K562 (cell line): ENCODE results near the gene MTHFSD. TPM values are rescaled to one million over a fixed set of nuclear protein-coding genes. Genes with fewer than 3 reads are reported as not detected.
A peak's percentile ranks its signal among the peaks of the same experiment; 100 is the strongest.

Source experiments
- ATAC-seq: fragments of 200-7000 bp; cut with Tn5 transposase; 3 replicates; pipeline ENCODE4 v1.9.1; 2020; ENCODE audit warnings: moderate library complexity
- BruUV-seq: library from RNA; stranded (reverse); fragments of 400-500 nt; replicated peaks from 2 replicates; lab custom pipeline; 2021; lab: Mats Ljungman, UMichigan
- CTCF ChIA-PET: fragments of 300-600 bp; formaldehyde crosslinking; extraction: SDS; loops from one replicate; lab custom pipeline; 2021; ENCODE audit warnings: low intra/inter-chr PET ratio; lab: Yijun Ruan, JAX
- POLR2A ChIA-PET: fragments of 300-600, 350-650 bp; sonication (Branson Sonifier 250); formaldehyde crosslinking; extraction: SDS; loops from one replicate; lab custom pipeline; 2021; ENCODE audit warnings: antibody characterized with exemption, inconsistent platforms; lab: Yijun Ruan, JAX
- DNase-seq, 4 experiments: peaks; one replicate each; pipeline versions ENCODE4 v3.0.0 to v3.0.0-alpha.2; 2011 to 2018; ENCODE audit warnings: low spot score in 3 of 4, mixed read lengths in 3 of 4; ENCODE audit errors: extremely low read depth in 1 of 4
- FAIRE-seq: peaks from 2 replicates; lab custom pipeline; 2011; peaks lifted over from hg19 to GRCh38; lab: Jason Lieb, UNC
- H2AFZ ChIP-seq: 2 replicates; pipeline ENCODE4 v1.6.0; 2011; ENCODE audit warnings: low read depth, low read length, control low read depth, inconsistent platforms
- H3K27ac ChIP-seq: fragments of 200-600 bp; 3 replicates; pipeline ENCODE4 v1.8.0; 2011; ENCODE audit warnings: low read depth, mild to moderate bottlenecking, control low read depth, inconsistent platforms, low read length, moderate library complexity, mixed read lengths; ENCODE audit errors: extremely low read depth
- H3K27me3 ChIP-seq, 2 experiments: fragments of 300-600 bp in 1 of 2; 2 replicates in 1 of 2; 3 replicates in 1 of 2; pipeline versions ENCODE4 v1.6.0 to v1.8.0; 2011; ENCODE audit warnings: inconsistent platforms in 2 of 2, low read length in 2 of 2, mild to moderate bottlenecking in 1 of 2, mixed read lengths in 1 of 2, moderate library complexity in 1 of 2; ENCODE audit not compliant: control insufficient read depth in 2 of 2, insufficient read depth in 2 of 2
- H3K36me3 ChIP-seq: fragments of 300-600 bp; 3 replicates; pipeline ENCODE4 v1.8.0; 2011; ENCODE audit warnings: mild to moderate bottlenecking, low read length, inconsistent platforms; ENCODE audit not compliant: control insufficient read depth, insufficient read depth
- H3K4me1 ChIP-seq, 2 experiments: fragments of 200-600 bp in 1 of 2; replicated peaks in 1 of 2; 2 replicates in 1 of 2; 3 replicates in 1 of 2; pipeline versions ENCODE4 v1.5.1 to v1.8.0; 2011; ENCODE audit warnings: inconsistent platforms in 2 of 2, low read length in 2 of 2, mild to moderate bottlenecking in 1 of 2, mixed read lengths in 1 of 2, moderate library complexity in 1 of 2; ENCODE audit not compliant: control insufficient read depth in 2 of 2, insufficient read depth in 2 of 2
- H3K4me2 ChIP-seq: 2 replicates; pipeline ENCODE4 v1.6.1; 2011; ENCODE audit warnings: low read length, control low read depth, inconsistent platforms, mixed read lengths; ENCODE audit not compliant: insufficient read depth
- H3K4me3 ChIP-seq: fragments of 200-600 bp; sonication (generic), shearing (Covaris generic); 2 replicates; pipeline ENCODE4 v1.5.1; 2016; ENCODE audit warnings: control low read depth, inconsistent platforms
- H3K79me2 ChIP-seq: fragments of 200-600 bp; 3 replicates; pipeline ENCODE4 v1.8.0; 2011; ENCODE audit warnings: low read length, inconsistent platforms; ENCODE audit not compliant: control insufficient read depth, insufficient read depth
- H3K9ac ChIP-seq, 2 experiments: 2 replicates each; pipeline versions ENCODE4 v1.6.0 to v1.6.1; 2011; ENCODE audit warnings: low read depth in 2 of 2, low read length in 2 of 2, control low read depth in 1 of 2, inconsistent platforms in 1 of 2, mild to moderate bottlenecking in 1 of 2, mixed read lengths in 1 of 2; ENCODE audit not compliant: insufficient read depth in 1 of 2
- H3K9me1 ChIP-seq: one replicate; pipeline ENCODE4 v1.6.0; 2011; ENCODE audit warnings: inconsistent platforms, mild to moderate bottlenecking, low read length, moderate library complexity; ENCODE audit not compliant: control insufficient read depth, insufficient read depth
- H3K9me3 ChIP-seq: replicated peaks from 2 replicates; pipeline ENCODE4 v1.5.1; 2011; ENCODE audit warnings: low read depth, low read length, inconsistent platforms; ENCODE audit not compliant: control insufficient read depth, insufficient read depth
- H4K20me1 ChIP-seq: replicated peaks from 2 replicates; pipeline ENCODE4 v1.6.1; 2011; ENCODE audit warnings: low read length, inconsistent platforms, mixed read lengths; ENCODE audit not compliant: control insufficient read depth, insufficient read depth
- FOXK1 ChIP-seq: sonication (generic); formaldehyde crosslinking; IDR thresholded peaks from 2 replicates; pipeline ENCODE4 v1.8.0; 2022; ENCODE audit warnings: missing genetic modification reagents, mild to moderate bottlenecking, borderline replicate concordance
- KAT8 ChIP-seq: fragments of 450-650 bp; IDR thresholded peaks from 2 replicates; pipeline ENCODE4 v1.6.1; 2016; ENCODE audit warnings: low read depth, mild to moderate bottlenecking
- KDM2B ChIP-seq: fragments of 250-450 bp; sonication (Bioruptor Pico); IDR thresholded peaks from 2 replicates; pipeline ENCODE4 v1.8.0; 2021; ENCODE audit warnings: mild to moderate bottlenecking, moderate library complexity
- NFIC ChIP-seq: fragments of 450-650 bp; IDR thresholded peaks from 2 replicates; pipeline ENCODE4 v1.6.1; 2017; ENCODE audit warnings: mild to moderate bottlenecking, inconsistent platforms
- NR3C1 ChIP-seq: sonication (generic); formaldehyde crosslinking; IDR thresholded peaks from 2 replicates; pipeline ENCODE4 v1.8.1; 2022; ENCODE audit warnings: missing genetic modification reagents
- POLR2H ChIP-seq: IDR thresholded peaks from 2 replicates; pipeline ENCODE4 v1.6.1; 2016; ENCODE audit warnings: missing genetic modification characterization, low read depth, mild to moderate bottlenecking, control low read depth, missing compliant biosample characterization, moderate library complexity
- RBM22 ChIP-seq: fragments of 200-400 bp; formaldehyde crosslinking; IDR thresholded peaks from 2 replicates; pipeline ENCODE4 v1.6.1; 2018; ENCODE audit warnings: low read length, low read depth; ENCODE audit not compliant: poor library complexity, severe bottlenecking
- SNIP1 ChIP-seq: fragments of 450-650 bp; IDR thresholded peaks from 2 replicates; pipeline ENCODE4 v1.7.1; 2017; ENCODE audit warnings: low read depth, mild to moderate bottlenecking
- TCF7 ChIP-seq: sonication (generic); IDR thresholded peaks from 2 replicates; pipeline ENCODE4 v1.6.1; 2016; ENCODE audit warnings: antibody characterized with exemption, borderline replicate concordance
- ZNF324 ChIP-seq: fragments of 250-450 bp; sonication (Bioruptor Pico); IDR thresholded peaks from 2 replicates; pipeline ENCODE4 v1.4.0; 2020; ENCODE audit warnings: mild to moderate bottlenecking
- ZNF445 ChIP-seq: fragments of 250-450 bp; sonication (Bioruptor Pico); IDR thresholded peaks from 2 replicates; pipeline ENCODE4 v1.4.0; 2020; ENCODE audit warnings: low read depth, mild to moderate bottlenecking, moderate library complexity
- WGBS: fragments of 100-300 bp; shearing (Covaris generic); methylation state at CpG from one replicate; pipeline ENCODE4 v1.1.6; 2016; ENCODE audit warnings: low coverage, mixed read lengths; ENCODE audit not compliant: insufficient coverage; ENCODE audit errors: missing lambda C conversion rate; 5-methylcytosine and 5-hydroxymethylcytosine counted together
- in situ Hi-C: fragments of 300-500 bp; cut with MboI; formaldehyde crosslinking; loops from 4 replicates; pipeline ENCODE4 v1.15.0; 2018; ENCODE audit warnings: inconsistent platforms, mixed read lengths
- intact Hi-C: fragments of 100-400 bp; cut with micrococcal nuclease; formaldehyde crosslinking; loops from 2 replicates; pipeline ENCODE4 v1.14.2; 2022
- polyA plus RNA-seq, 8 experiments: library from polyadenylated mRNA; depleted of rRNA in 4 of 8; stranded (reverse) in 5 of 8; unstranded in 3 of 8; fragments of >200 nt; fragmentation: Nextera tagmentation in 2 of 8; fragmentation: Illumina TruSeq in 1 of 8; extraction: Ambion mirVana in 2 of 8; extraction: Trizol in 1 of 8; gene quantifications; 2 replicates each; pipeline versions ENCODE4 v1.2.1 to v1.2.3, GENCODE V29; 2011 to 2014; ENCODE audit warnings: inconsistent platforms in 1 of 8, missing spikeins in 1 of 8
- total RNA-seq, 7 experiments: library from RNA; depleted of rRNA in 6 of 7; stranded (reverse); fragments of >200 nt in 6 of 7; fragmentation: Illumina TruSeq in 2 of 7; extraction: Trizol in 2 of 7; gene quantifications; 2 replicates each; pipeline versions ENCODE4 v1.2.1 to v1.2.3, GENCODE V29; 2011 to 2021; ENCODE audit warnings: low replicate concordance in 1 of 7

MTHFSD gene
- total and polyA plus RNA-seq, 9 of the 15 experiments (the other 6 are each of a cell fraction or from before 2014, with no cell fraction given) = 3.2 to 20.2 (median 12.0) TPM

DNA sequence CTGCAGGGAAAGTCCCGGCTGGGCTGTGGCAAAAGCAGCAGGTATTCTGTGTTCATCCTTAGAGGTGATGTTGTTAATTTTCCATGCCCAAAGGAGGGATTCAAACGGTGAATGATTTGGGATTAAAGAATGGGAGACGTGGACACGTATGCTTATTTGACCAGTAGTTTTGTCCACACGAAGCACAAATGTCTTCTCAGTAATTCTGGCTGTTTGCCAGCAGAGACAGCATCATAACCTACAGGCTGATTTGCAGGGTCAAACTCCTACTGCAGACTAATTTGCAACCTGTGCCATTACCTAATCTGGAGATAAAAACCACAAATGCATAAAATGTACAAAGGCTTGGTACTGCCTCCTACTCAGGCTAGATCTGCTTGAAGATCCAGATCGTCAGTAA is 14.1 kb downstream of the MTHFSD start:
- intact Hi-C loops = no loop called here
- no peak overlapping the region for H3K4me2 ChIP-seq
- no peak for ATAC-seq
- H3K9me3 ChIP-seq = no peaks in the 10 kb centered on the region
- H3K9me1 ChIP-seq = peaks cover 3% of the 10 kb centered on the region
- H4K20me1 ChIP-seq = no peaks in the 10 kb centered on the region
- H3K27me3 ChIP-seq = no peaks in the 10 kb centered on the region
- H2AFZ ChIP-seq = no peak overlapping the region
- peaks cover 40% of the 10 kb centered on the region; the same call in 2 of the 3 replicates for H3K36me3 ChIP-seq
- 73% methylated on average over 6 of the region's 6 CpGs for WGBS
- H3K79me2 ChIP-seq = no peaks in the 10 kb centered on the region
- no peak overlapping the region for H3K4me3 ChIP-seq
- TF ChIP-seq NFIC (peak; percentile 58), TCF7 (no peak), ZNF324 (no peak), NR3C1 (CRISPR knock-in tag) (no peak), RBM22 (no peak), ZNF445 (CRISPR knock-in tag) (no peak)
- TF ChIP-seq, all 486 proteins: peak for 1
- no TSS peak for BruUV-seq
- CTCF ChIA-PET = interaction anchor here (0.7 kb wide), 1 partner anchor 21 kb away, joined by 3 read pairs; no protein-coding TSS in a partner anchor
- POLR2A ChIA-PET = no interaction called here
- Histone ChIP-seq H3K9ac (no peak overlapping the region), H3K4me1 (no peaks in the 10 kb centered on the region), H3K27ac (no peak overlapping the region)
- in situ Hi-C loops = no loop called here
- FAIRE-seq (no peak), DNase-seq (no peak)

DNA sequence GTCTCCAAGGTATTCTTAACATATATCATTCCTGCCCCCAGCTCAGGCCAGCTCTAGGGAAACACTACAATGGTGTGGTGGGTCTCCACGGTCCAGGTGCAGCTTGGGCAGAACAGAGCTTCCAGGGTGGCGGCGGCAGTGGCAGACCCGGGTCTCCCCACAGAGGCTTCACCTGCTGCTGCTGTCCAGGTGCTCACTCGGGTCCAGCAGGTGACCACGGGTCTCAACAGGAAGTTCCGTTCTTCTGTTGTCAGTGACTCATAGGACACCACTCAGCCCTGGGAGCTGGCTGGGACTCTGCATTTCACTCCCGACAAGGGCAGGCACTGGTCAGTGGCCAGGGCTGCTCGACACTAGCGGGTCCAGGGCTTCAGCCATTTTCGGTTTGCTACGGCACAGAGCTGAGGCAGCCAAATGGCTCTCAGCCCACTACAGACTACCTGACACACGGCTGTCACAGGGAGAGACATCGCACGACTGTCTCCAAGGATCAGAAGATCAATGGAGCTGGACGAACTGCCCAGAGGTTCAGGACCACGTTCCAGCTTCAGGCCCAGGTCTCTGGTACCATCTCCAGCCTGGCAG is 16.7 kb downstream of the MTHFSD start:
- no peaks in the 10 kb centered on the region for H3K9me3 ChIP-seq
- POLR2A ChIA-PET = interaction anchor here (0.6 kb wide), 1 partner anchor 557 kb away, joined by 3 read pairs; no protein-coding TSS in a partner anchor
- ATAC-seq = no peak
- intact Hi-C loops (no loop called here), in situ Hi-C loops (no loop called here)
- peaks cover 40% of the 10 kb centered on the region; the same call in 2 of the 3 replicates for H3K36me3 ChIP-seq
- no peak overlapping the region for H3K27ac ChIP-seq
- FAIRE-seq = no peak
- H4K20me1 ChIP-seq = no peaks in the 10 kb centered on the region
- 88% methylated on average over 14 of the region's 17 CpGs for WGBS
- H3K4me2 ChIP-seq = no peak overlapping the region
- H3K27me3 ChIP-seq = no peaks in the 10 kb centered on the region
- no peak for DNase-seq
- no TSS peak for BruUV-seq
- TF ChIP-seq KAT8 = no peak
- no peak for TF ChIP-seq FOXK1
- TF ChIP-seq KDM2B = no peak
- no peak for TF ChIP-seq SNIP1
- no peak for TF ChIP-seq POLR2H (tag)
- H3K9me1 ChIP-seq = peaks cover 3% of the 10 kb centered on the region
- no peak overlapping the region; a peak in 1 of 4 replicates for H3K9ac ChIP-seq
- H3K4me1 ChIP-seq = no peaks in the 10 kb centered on the region
- no peak overlapping the region for H2AFZ ChIP-seq
- H3K79me2 ChIP-seq = no peaks in the 10 kb centered on the region
- CTCF ChIA-PET = no interaction called here
- H3K4me3 ChIP-seq = no peak overlapping the region
